Endothelial cell of umbilical vein (primary cell): ENCODE results near the gene CEP152. TPM values are rescaled to one million over a fixed set of nuclear protein-coding genes. Genes with fewer than 3 reads are reported as not detected.

ENCODE experiments used
- BruUV-seq: library from RNA; stranded (reverse); fragments of 400-500 nt; replicated peaks from 2 replicates; lab custom pipeline; 2021; lab: Mats Ljungman, UMichigan
- CTCF ChIA-PET: fragments of 300-600, 350-600 bp; sonication (Branson Sonifier 250); formaldehyde crosslinking; loops from one replicate; lab custom pipeline; 2021; ENCODE audit warnings: antibody characterized with exemption, inconsistent platforms; lab: Charles Lee
- POLR2A ChIA-PET: fragments of 300-600, 350-600 bp; sonication (Branson Sonifier 250); formaldehyde crosslinking; loops from one replicate; lab custom pipeline; 2021; ENCODE audit warnings: antibody characterized with exemption, inconsistent platforms; lab: Charles Lee
- DNase-seq: peaks from one replicate; pipeline ENCODE4 v3.0.0-alpha.2; 2011; ENCODE audit warnings: low read depth, low spot score
- FAIRE-seq: peaks from 2 replicates; lab custom pipeline; 2011; peaks lifted over from hg19 to GRCh38; lab: Jason Lieb, UNC
- H2AFZ ChIP-seq: 2 replicates; pipeline ENCODE4 v1.6.0; 2012; ENCODE audit warnings: low read depth, low read length, control low read depth, inconsistent platforms
- H3K27ac ChIP-seq: 2 replicates; pipeline ENCODE4 v1.5.1; 2011; ENCODE audit warnings: low read depth, mild to moderate bottlenecking, control low read depth, low read length, moderate library complexity; ENCODE audit not compliant: insufficient read depth
- H3K27me3 ChIP-seq, 2 experiments: 2 replicates each; pipeline versions ENCODE4 v1.6.0 to v1.6.1; 2011; ENCODE audit warnings: low read length in 2 of 2, mixed read lengths in 1 of 2; ENCODE audit not compliant: control insufficient read depth in 2 of 2, insufficient read depth in 2 of 2
- H3K36me3 ChIP-seq, 2 experiments: 2 replicates in 1 of 2; 3 replicates in 1 of 2; pipeline ENCODE4 v1.5.1; 2011; ENCODE audit warnings: low read length in 2 of 2, mild to moderate bottlenecking in 1 of 2, moderate library complexity in 1 of 2; ENCODE audit not compliant: control insufficient read depth in 2 of 2, insufficient read depth in 2 of 2; ENCODE audit errors: extremely low read depth in 1 of 2
- H3K4me1 ChIP-seq: 3 replicates; pipeline ENCODE4 v1.5.1; 2011; ENCODE audit warnings: mild to moderate bottlenecking, low read length; ENCODE audit not compliant: control insufficient read depth, insufficient read depth; ENCODE audit errors: extremely low read depth
- H3K4me2 ChIP-seq: 2 replicates; pipeline ENCODE4 v1.6.1; 2011; ENCODE audit warnings: low read length, control low read depth, mixed read lengths; ENCODE audit not compliant: insufficient read depth
- H3K4me3 ChIP-seq, 3 experiments: fragments of 200-600 bp in 1 of 3; sonication (generic), shearing (Covaris generic) in 1 of 3; replicated peaks in 1 of 3; 2 replicates each; pipeline ENCODE4 v1.5.1; 2011 to 2016; ENCODE audit warnings: control low read depth in 3 of 3, low read length in 3 of 3, mild to moderate bottlenecking in 2 of 3, inconsistent platforms in 1 of 3, low read depth in 1 of 3, moderate library complexity in 1 of 3; ENCODE audit not compliant: insufficient read depth in 1 of 3
- H3K79me2 ChIP-seq: 2 replicates; pipeline ENCODE4 v1.6.0; 2012; ENCODE audit warnings: low read length, inconsistent platforms; ENCODE audit not compliant: control insufficient read depth, insufficient read depth
- H3K9ac ChIP-seq: replicated peaks from 2 replicates; pipeline ENCODE3; 2011; ENCODE audit warnings: low read length, control low read depth; ENCODE audit not compliant: insufficient read depth; ENCODE audit errors: extremely low read depth
- H3K9me1 ChIP-seq: replicated peaks from 3 replicates; pipeline ENCODE4 v1.6.0; 2011; ENCODE audit warnings: mild to moderate bottlenecking, low read length; ENCODE audit not compliant: control insufficient read depth, insufficient read depth; ENCODE audit errors: extremely low read depth
- H3K9me3 ChIP-seq: replicated peaks from 2 replicates; pipeline ENCODE4 v1.5.1; 2012; ENCODE audit warnings: low read length, inconsistent platforms; ENCODE audit not compliant: control insufficient read depth, insufficient read depth
- H4K20me1 ChIP-seq: replicated peaks from 2 replicates; pipeline ENCODE3; 2011; ENCODE audit warnings: mild to moderate bottlenecking, low read length; ENCODE audit not compliant: control insufficient read depth, insufficient read depth; ENCODE audit errors: extremely low read depth
- EZH2 ChIP-seq: IDR thresholded peaks from 2 replicates; pipeline ENCODE4 v1.6.1; 2012; ENCODE audit warnings: borderline replicate concordance, low read depth, mild to moderate bottlenecking, moderate library complexity, low read length, inconsistent platforms; ENCODE audit not compliant: severe bottlenecking
- FOS ChIP-seq: IDR thresholded peaks from 2 replicates; pipeline ENCODE4 v1.6.1; 2011; ENCODE audit warnings: mild to moderate bottlenecking, low read length, moderate library complexity, borderline replicate concordance; ENCODE audit not compliant: insufficient read depth
- GATA2 ChIP-seq: IDR thresholded peaks from 2 replicates; pipeline ENCODE4 v1.7.0; 2011; ENCODE audit warnings: low read depth, mild to moderate bottlenecking, moderate library complexity, mixed read lengths, low read length; ENCODE audit not compliant: insufficient read length, insufficient read depth
- JUN ChIP-seq: IDR thresholded peaks from 2 replicates; pipeline ENCODE4 v1.6.1; 2011; ENCODE audit warnings: borderline replicate concordance, low read depth; ENCODE audit not compliant: insufficient read length, insufficient read depth
- MYC ChIP-seq: IDR thresholded peaks from one replicate; pipeline ENCODE4 v1.6.1; 2011; ENCODE audit warnings: mild to moderate bottlenecking, low read depth, low read length
- POLR2A ChIP-seq: IDR thresholded peaks from 2 replicates; pipeline ENCODE4 v1.6.1; 2012; ENCODE audit warnings: low read depth, mild to moderate bottlenecking, control low read depth, low read length
- POLR2AphosphoS5 ChIP-seq: IDR thresholded peaks from 2 replicates; pipeline ENCODE4 v1.6.1; 2012; ENCODE audit warnings: low read depth, mild to moderate bottlenecking, control low read depth, low read length, moderate library complexity; ENCODE audit not compliant: insufficient read depth
- dilution Hi-C: fragments of 300-500 bp; cut with MboI; formaldehyde crosslinking; loops from one replicate; pipeline ENCODE4 v1.15.0; 2019; ENCODE audit warnings: low sequenced_read_pairs; ENCODE audit not compliant: extremely low pct_ligation_motif_present
- intact Hi-C: fragments of 100-400 bp; cut with micrococcal nuclease; formaldehyde crosslinking; loops from one replicate; pipeline ENCODE4 v1.10.0; 2022
- polyA plus RNA-seq, 4 experiments: library from polyadenylated mRNA; depleted of rRNA in 3 of 4; stranded (reverse) in 3 of 4; unstranded in 1 of 4; fragments of >200 nt; gene quantifications; 2 replicates each; pipeline versions ENCODE4 v1.2.1 to v1.2.3, GENCODE V29; 2011 to 2012; ENCODE audit warnings: missing spikeins in 1 of 4
- total RNA-seq: library from RNA; stranded (reverse); gene quantifications from 2 replicates; pipeline ENCODE4 v1.2.3, GENCODE V29; 2021
- TF ChIP-seq, protein P1 (sequence below), 2 donors: IDR thresholded peaks; 1 replicate in 1 of 2; 2 replicates in 1 of 2; pipeline ENCODE4 v1.5.1; 2011; ENCODE audit warnings: low read length in 2 of 2, mild to moderate bottlenecking in 2 of 2, moderate library complexity in 2 of 2, control low read depth in 1 of 2, inconsistent platforms in 1 of 2, low read depth in 1 of 2; ENCODE audit not compliant: insufficient read depth in 1 of 2; ENCODE audit errors: extremely low read depth in 1 of 2
- TF ChIP-seq, protein P2 (sequence below): IDR thresholded peaks from 2 replicates; pipeline ENCODE4 v1.6.1; 2011; ENCODE audit not compliant: insufficient read depth, insufficient read length

CEP152 gene
- total and polyA plus RNA-seq, 2 donors (not counting 3 experiments of a cell fraction or from before 2014, with no cell fraction given): 3.0 to 15.7 TPM

DNA sequence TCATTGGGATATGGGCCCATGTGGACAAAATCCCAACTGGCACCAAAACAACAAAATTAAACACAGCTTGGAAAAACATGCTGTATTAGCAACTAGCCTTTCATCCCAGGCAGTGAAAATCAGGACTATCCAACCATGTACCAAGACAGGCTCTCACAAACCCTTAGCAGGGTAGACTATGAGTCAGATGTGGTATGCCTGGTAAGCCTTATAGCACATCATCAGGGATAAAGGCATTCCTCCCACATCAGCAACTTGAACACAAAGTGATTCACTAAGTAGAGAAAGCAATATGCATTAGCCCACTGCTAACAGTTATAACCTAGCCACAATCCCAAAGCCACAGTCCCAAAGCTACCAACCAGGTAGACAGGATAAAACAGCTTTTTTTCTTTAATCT, 8.0 kb downstream of the CEP152 start:
- no peak overlapping the region for H2AFZ ChIP-seq
- intact Hi-C loops: no loop called here
- H3K27me3 ChIP-seq: no peaks in the 10 kb centered on the region
- H3K36me3 ChIP-seq: no peaks in the 10 kb centered on the region
- no peaks in the 10 kb centered on the region for H3K9me3 ChIP-seq
- H3K27ac ChIP-seq: no peak overlapping the region
- BruUV-seq: no TSS peak
- TF ChIP-seq, protein P1, sequence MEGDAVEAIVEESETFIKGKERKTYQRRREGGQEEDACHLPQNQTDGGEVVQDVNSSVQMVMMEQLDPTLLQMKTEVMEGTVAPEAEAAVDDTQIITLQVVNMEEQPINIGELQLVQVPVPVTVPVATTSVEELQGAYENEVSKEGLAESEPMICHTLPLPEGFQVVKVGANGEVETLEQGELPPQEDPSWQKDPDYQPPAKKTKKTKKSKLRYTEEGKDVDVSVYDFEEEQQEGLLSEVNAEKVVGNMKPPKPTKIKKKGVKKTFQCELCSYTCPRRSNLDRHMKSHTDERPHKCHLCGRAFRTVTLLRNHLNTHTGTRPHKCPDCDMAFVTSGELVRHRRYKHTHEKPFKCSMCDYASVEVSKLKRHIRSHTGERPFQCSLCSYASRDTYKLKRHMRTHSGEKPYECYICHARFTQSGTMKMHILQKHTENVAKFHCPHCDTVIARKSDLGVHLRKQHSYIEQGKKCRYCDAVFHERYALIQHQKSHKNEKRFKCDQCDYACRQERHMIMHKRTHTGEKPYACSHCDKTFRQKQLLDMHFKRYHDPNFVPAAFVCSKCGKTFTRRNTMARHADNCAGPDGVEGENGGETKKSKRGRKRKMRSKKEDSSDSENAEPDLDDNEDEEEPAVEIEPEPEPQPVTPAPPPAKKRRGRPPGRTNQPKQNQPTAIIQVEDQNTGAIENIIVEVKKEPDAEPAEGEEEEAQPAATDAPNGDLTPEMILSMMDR (IDR thresholded peaks at IDR 0.05; ENCODE audit: extremely low read depth in 1 of 2, insufficient read depth in 1 of 2, low read depth in 1 of 2, low read length in 2 of 2): no peak
- TF ChIP-seq, protein P2, sequence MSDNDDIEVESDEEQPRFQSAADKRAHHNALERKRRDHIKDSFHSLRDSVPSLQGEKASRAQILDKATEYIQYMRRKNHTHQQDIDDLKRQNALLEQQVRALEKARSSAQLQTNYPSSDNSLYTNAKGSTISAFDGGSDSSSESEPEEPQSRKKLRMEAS: no peak
- TF ChIP-seq JUN: no peak
- no peak for TF ChIP-seq POLR2A
- TF ChIP-seq EZH2: no peak
- no peak for TF ChIP-seq POLR2AphosphoS5
- TF ChIP-seq GATA2: no peak
- no peak for TF ChIP-seq MYC
- no peak for TF ChIP-seq FOS
- H4K20me1 ChIP-seq: no peaks in the 10 kb centered on the region
- DNase-seq: no peak
- H3K4me1 ChIP-seq: no peaks in the 10 kb centered on the region
- dilution Hi-C loops: no loop called here
- ChIA-PET POLR2A (no interaction called here), CTCF (interaction anchor here (0.8 to 5.0 kb wide), 5 partner anchors 17 to 451 kb away, joined by 3 to 91 read pairs (median 6); no protein-coding TSS in a partner anchor)
- no peak overlapping the region for H3K9ac ChIP-seq
- no peaks in the 10 kb centered on the region for H3K9me1 ChIP-seq
- no peak overlapping the region for H3K4me3 ChIP-seq
- FAIRE-seq: no peak
- peaks cover 24% of the 10 kb centered on the region for H3K79me2 ChIP-seq
- no peak overlapping the region for H3K4me2 ChIP-seq
